WTC11 (cell line): ENCODE data around the gene FGFRL1. TPM values are rescaled to one million over a fixed set of nuclear protein-coding genes. Genes with fewer than 3 reads are reported as not detected.

Experiments
- ATAC-seq: fragments of 200-7000 bp; cut with Tn5 transposase; 2 replicates; pipeline ENCODE4 v1.10.0; 2021; ENCODE audit warnings: mild to moderate bottlenecking, moderate library complexity
- CTCF ChIA-PET: fragments of 300-600 bp; sonication (Branson Sonifier 250); formaldehyde crosslinking; loops from one replicate; lab custom pipeline; 2021; ENCODE audit warnings: antibody characterized with exemption; lab: Charles Lee
- POLR2A ChIA-PET: fragments of 350-600 bp; sonication (Branson Sonifier 250); formaldehyde crosslinking; loops from one replicate; lab custom pipeline; 2021; ENCODE audit warnings: antibody characterized with exemption; lab: Charles Lee
- DNase-seq: peaks from one replicate; pipeline ENCODE4 v3.0.0; 2021; ENCODE audit warnings: low spot score
- H3K27ac Mint-ChIP-seq: 2 replicates; pipeline ENCODE4 v1.8.0; 2021; ENCODE audit warnings: mixed read lengths
- H3K27me3 Mint-ChIP-seq: 2 replicates; pipeline ENCODE4 v1.8.0; 2021; ENCODE audit warnings: low read depth, mild to moderate bottlenecking, moderate library complexity, mixed read lengths
- H3K36me3 Mint-ChIP-seq: 2 replicates; pipeline ENCODE4 v1.8.0; 2021; ENCODE audit warnings: mixed read lengths
- H3K4me1 Mint-ChIP-seq: 2 replicates; pipeline ENCODE4 v1.8.0; 2022; ENCODE audit warnings: mixed read lengths
- H3K4me3 Mint-ChIP-seq: 2 replicates; pipeline ENCODE4 v1.8.0; 2021; ENCODE audit warnings: mild to moderate bottlenecking, moderate library complexity, mixed read lengths
- H3K9me3 Mint-ChIP-seq: 2 replicates; pipeline ENCODE4 v1.8.0; 2021; ENCODE audit warnings: mixed read lengths
- CBFB ChIP-seq: sonication (generic); formaldehyde crosslinking; IDR thresholded peaks from 2 replicates; pipeline ENCODE4 v1.8.1; 2022; ENCODE audit warnings: mild to moderate bottlenecking, low read depth, missing genetic modification reagents
- CREM ChIP-seq: sonication (generic); formaldehyde crosslinking; IDR thresholded peaks from 2 replicates; pipeline ENCODE4 v1.8.1; 2022; ENCODE audit warnings: mild to moderate bottlenecking, missing genetic modification reagents, moderate library complexity
- ERG ChIP-seq: fragments of 250-450 bp; sonication (Bioruptor Pico); IDR thresholded peaks from 2 replicates; pipeline ENCODE4 v1.8.0; 2021; ENCODE audit warnings: mild to moderate bottlenecking
- FOXJ3 ChIP-seq: sonication (generic); formaldehyde crosslinking; IDR thresholded peaks from 2 replicates; pipeline ENCODE4 v1.9.0; 2021; ENCODE audit warnings: missing genetic modification reagents, mild to moderate bottlenecking, borderline replicate concordance
- GABPB1 ChIP-seq: sonication (generic); formaldehyde crosslinking; IDR thresholded peaks from 2 replicates; pipeline ENCODE4 v1.8.1; 2023; ENCODE audit warnings: mild to moderate bottlenecking, missing genetic modification reagents
- MAX ChIP-seq: sonication (generic); formaldehyde crosslinking; IDR thresholded peaks from 2 replicates; pipeline ENCODE4 v1.8.0; 2022; ENCODE audit warnings: mild to moderate bottlenecking, missing genetic modification reagents
- MXD4 ChIP-seq: fragments of 250-450 bp; sonication (Bioruptor Pico); IDR thresholded peaks from 2 replicates; pipeline ENCODE4 v1.8.0; 2021; ENCODE audit warnings: mild to moderate bottlenecking, moderate library complexity, borderline replicate concordance
- NR1H2 ChIP-seq: sonication (generic); formaldehyde crosslinking; IDR thresholded peaks from 2 replicates; pipeline ENCODE4 v1.9.0; 2021; ENCODE audit warnings: mild to moderate bottlenecking, moderate library complexity, missing genetic modification reagents
- RELA ChIP-seq: sonication (generic); formaldehyde crosslinking; IDR thresholded peaks from 2 replicates; pipeline ENCODE4 v1.8.1; 2022; ENCODE audit warnings: missing genetic modification reagents, mild to moderate bottlenecking, borderline replicate concordance
- SMAD3 ChIP-seq: sonication (generic); formaldehyde crosslinking; IDR thresholded peaks from 2 replicates; pipeline ENCODE4 v1.8.0; 2022; ENCODE audit warnings: missing genetic modification reagents, mild to moderate bottlenecking, borderline replicate concordance
- SOX15 ChIP-seq: fragments of 250-450 bp; sonication (Bioruptor Pico); IDR thresholded peaks from 2 replicates; pipeline ENCODE4 v1.9.0; 2021; ENCODE audit warnings: mild to moderate bottlenecking
- TEAD1 ChIP-seq: sonication (generic); formaldehyde crosslinking; IDR thresholded peaks from 2 replicates; pipeline ENCODE4 v1.8.0; 2022; ENCODE audit warnings: mild to moderate bottlenecking, missing genetic modification reagents
- ZNF416 ChIP-seq: fragments of 250-450 bp; sonication (Bioruptor Pico); IDR thresholded peaks from 2 replicates; pipeline ENCODE4 v1.9.0; 2021; ENCODE audit warnings: mild to moderate bottlenecking, inconsistent platforms
- total RNA-seq: library from RNA; stranded (reverse); gene quantifications from 3 replicates; pipeline ENCODE4 v1.2.3, GENCODE V29; 2021
- TF ChIP-seq, protein P1 (sequence below): sonication (generic); formaldehyde crosslinking; IDR thresholded peaks from 2 replicates; pipeline ENCODE4 v1.8.0; 2023; ENCODE audit warnings: missing genetic modification reagents, mild to moderate bottlenecking, borderline replicate concordance
- TF ChIP-seq, protein P2 (sequence below): sonication (generic); formaldehyde crosslinking; IDR thresholded peaks from 2 replicates; pipeline ENCODE4 v1.8.1; 2022; ENCODE audit warnings: low read depth, mild to moderate bottlenecking, moderate library complexity, missing genetic modification reagents, borderline replicate concordance
- TF ChIP-seq, protein P3 (sequence below): fragments of 250-450 bp; sonication (Bioruptor Pico); IDR thresholded peaks from 2 replicates; pipeline ENCODE4 v2.1.2; 2022; ENCODE audit warnings: mild to moderate bottlenecking, moderate library complexity
- TF ChIP-seq, protein P4 (sequence below): sonication (generic); formaldehyde crosslinking; IDR thresholded peaks from 2 replicates; pipeline ENCODE4 v1.8.1; 2023; ENCODE audit warnings: mild to moderate bottlenecking, moderate library complexity, missing genetic modification reagents
- TF ChIP-seq, protein P5 (sequence below): sonication (generic); formaldehyde crosslinking; IDR thresholded peaks from 2 replicates; pipeline ENCODE4 v1.8.1; 2023; ENCODE audit warnings: mild to moderate bottlenecking, missing genetic modification reagents, borderline replicate concordance
- TF ChIP-seq, protein P6 (sequence below): sonication (generic); formaldehyde crosslinking; IDR thresholded peaks from 2 replicates; pipeline ENCODE4 v1.8.1; 2022; ENCODE audit warnings: mild to moderate bottlenecking, moderate library complexity, missing genetic modification reagents

The FGFRL1 gene
- total RNA-seq, 1 experiment from 2014 or later: 25.9 TPM

DNA sequence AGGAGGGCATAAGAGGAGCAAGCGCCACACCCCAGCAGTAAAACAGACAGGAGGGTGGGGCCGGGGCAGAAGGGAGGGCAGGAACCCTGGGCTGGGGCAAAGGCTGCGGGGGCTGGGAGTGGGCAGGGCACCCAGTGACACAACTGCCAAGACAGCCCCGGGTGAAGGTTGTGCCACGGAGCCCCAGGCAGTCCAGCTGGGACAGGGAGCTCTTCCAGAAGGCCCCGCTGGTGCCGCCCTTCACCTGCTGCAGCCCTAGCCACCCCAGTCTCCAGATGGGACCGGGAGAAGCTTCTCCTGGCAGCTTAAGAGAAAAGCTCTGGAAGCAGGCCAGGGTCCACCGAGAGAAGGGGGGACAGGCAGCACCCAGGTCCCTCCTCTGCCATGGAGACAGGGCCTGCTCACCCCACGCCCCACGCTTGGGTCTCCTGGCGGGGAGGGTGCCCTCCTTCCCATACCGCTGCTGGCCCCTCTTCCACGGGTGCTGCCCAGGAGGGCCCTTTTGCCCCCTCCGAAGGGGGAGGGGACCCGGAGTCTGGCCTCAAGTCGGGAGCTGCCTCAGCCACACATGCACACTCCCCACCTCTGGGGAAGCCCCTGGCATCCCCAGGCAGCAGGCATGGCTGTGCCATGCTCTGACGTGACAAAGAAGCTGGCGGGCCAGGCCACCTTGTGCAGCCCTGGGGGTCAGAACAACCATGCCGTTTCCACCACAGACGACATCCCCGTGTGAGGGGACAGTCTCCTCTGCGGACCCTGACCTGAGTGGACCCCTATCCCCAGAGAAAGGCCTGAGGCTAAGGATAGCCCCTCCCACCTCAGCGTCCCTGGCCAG is 39.5 kb upstream of the FGFRL1 start:
- peaks cover 34% of the 10 kb centered on the region for H3K27me3 Mint-ChIP-seq
- H3K4me1 Mint-ChIP-seq: no peaks in the 10 kb centered on the region
- TF ChIP-seq MXD4 (CRISPR knock-in tag) (no peak), CBFB (no peak), RELA (CRISPR knock-in tag) (no peak), ERG (CRISPR knock-in tag) (no peak), SMAD3 (no peak), FOXJ3 (CRISPR knock-in tag) (no peak), NR1H2 (CRISPR knock-in tag) (no peak), TEAD1 (CRISPR knock-in tag) (no peak), ZNF416 (CRISPR knock-in tag) (no peak), GABPB1 (CRISPR knock-in tag) (no peak), CREM (no peak), SOX15 (no peak), MAX (CRISPR knock-in tag) (no peak)
- TF ChIP-seq, protein P1, sequence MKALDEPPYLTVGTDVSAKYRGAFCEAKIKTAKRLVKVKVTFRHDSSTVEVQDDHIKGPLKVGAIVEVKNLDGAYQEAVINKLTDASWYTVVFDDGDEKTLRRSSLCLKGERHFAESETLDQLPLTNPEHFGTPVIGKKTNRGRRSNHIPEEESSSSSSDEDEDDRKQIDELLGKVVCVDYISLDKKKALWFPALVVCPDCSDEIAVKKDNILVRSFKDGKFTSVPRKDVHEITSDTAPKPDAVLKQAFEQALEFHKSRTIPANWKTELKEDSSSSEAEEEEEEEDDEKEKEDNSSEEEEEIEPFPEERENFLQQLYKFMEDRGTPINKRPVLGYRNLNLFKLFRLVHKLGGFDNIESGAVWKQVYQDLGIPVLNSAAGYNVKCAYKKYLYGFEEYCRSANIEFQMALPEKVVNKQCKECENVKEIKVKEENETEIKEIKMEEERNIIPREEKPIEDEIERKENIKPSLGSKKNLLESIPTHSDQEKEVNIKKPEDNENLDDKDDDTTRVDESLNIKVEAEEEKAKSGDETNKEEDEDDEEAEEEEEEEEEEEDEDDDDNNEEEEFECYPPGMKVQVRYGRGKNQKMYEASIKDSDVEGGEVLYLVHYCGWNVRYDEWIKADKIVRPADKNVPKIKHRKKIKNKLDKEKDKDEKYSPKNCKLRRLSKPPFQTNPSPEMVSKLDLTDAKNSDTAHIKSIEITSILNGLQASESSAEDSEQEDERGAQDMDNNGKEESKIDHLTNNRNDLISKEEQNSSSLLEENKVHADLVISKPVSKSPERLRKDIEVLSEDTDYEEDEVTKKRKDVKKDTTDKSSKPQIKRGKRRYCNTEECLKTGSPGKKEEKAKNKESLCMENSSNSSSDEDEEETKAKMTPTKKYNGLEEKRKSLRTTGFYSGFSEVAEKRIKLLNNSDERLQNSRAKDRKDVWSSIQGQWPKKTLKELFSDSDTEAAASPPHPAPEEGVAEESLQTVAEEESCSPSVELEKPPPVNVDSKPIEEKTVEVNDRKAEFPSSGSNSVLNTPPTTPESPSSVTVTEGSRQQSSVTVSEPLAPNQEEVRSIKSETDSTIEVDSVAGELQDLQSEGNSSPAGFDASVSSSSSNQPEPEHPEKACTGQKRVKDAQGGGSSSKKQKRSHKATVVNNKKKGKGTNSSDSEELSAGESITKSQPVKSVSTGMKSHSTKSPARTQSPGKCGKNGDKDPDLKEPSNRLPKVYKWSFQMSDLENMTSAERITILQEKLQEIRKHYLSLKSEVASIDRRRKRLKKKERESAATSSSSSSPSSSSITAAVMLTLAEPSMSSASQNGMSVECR (CRISPR knock-in tag): no peak
- TF ChIP-seq, protein P2, sequence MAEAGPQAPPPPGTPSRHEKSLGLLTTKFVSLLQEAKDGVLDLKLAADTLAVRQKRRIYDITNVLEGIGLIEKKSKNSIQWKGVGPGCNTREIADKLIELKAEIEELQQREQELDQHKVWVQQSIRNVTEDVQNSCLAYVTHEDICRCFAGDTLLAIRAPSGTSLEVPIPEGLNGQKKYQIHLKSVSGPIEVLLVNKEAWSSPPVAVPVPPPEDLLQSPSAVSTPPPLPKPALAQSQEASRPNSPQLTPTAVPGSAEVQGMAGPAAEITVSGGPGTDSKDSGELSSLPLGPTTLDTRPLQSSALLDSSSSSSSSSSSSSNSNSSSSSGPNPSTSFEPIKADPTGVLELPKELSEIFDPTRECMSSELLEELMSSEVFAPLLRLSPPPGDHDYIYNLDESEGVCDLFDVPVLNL (CRISPR knock-in tag): no peak
- TF ChIP-seq, protein P3, sequence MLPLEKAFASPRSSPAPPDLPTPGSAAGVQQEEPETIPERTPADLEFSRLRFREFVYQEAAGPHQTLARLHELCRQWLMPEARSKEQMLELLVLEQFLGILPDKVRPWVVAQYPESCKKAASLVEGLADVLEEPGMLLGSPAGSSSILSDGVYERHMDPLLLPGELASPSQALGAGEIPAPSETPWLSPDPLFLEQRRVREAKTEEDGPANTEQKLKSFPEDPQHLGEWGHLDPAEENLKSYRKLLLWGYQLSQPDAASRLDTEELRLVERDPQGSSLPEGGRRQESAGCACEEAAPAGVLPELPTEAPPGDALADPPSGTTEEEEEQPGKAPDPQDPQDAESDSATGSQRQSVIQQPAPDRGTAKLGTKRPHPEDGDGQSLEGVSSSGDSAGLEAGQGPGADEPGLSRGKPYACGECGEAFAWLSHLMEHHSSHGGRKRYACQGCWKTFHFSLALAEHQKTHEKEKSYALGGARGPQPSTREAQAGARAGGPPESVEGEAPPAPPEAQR (CRISPR knock-in tag): no peak
- TF ChIP-seq, protein P4, sequence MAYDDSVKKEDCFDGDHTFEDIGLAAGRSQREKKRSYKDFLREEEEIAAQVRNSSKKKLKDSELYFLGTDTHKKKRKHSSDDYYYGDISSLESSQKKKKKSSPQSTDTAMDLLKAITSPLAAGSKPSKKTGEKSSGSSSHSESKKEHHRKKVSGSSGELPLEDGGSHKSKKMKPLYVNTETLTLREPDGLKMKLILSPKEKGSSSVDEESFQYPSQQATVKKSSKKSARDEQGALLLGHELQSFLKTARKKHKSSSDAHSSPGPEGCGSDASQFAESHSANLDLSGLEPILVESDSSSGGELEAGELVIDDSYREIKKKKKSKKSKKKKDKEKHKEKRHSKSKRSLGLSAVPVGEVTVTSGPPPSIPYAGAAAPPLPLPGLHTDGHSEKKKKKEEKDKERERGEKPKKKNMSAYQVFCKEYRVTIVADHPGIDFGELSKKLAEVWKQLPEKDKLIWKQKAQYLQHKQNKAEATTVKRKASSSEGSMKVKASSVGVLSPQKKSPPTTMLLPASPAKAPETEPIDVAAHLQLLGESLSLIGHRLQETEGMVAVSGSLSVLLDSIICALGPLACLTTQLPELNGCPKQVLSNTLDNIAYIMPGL (CRISPR knock-in tag): no peak
- TF ChIP-seq, protein P5, sequence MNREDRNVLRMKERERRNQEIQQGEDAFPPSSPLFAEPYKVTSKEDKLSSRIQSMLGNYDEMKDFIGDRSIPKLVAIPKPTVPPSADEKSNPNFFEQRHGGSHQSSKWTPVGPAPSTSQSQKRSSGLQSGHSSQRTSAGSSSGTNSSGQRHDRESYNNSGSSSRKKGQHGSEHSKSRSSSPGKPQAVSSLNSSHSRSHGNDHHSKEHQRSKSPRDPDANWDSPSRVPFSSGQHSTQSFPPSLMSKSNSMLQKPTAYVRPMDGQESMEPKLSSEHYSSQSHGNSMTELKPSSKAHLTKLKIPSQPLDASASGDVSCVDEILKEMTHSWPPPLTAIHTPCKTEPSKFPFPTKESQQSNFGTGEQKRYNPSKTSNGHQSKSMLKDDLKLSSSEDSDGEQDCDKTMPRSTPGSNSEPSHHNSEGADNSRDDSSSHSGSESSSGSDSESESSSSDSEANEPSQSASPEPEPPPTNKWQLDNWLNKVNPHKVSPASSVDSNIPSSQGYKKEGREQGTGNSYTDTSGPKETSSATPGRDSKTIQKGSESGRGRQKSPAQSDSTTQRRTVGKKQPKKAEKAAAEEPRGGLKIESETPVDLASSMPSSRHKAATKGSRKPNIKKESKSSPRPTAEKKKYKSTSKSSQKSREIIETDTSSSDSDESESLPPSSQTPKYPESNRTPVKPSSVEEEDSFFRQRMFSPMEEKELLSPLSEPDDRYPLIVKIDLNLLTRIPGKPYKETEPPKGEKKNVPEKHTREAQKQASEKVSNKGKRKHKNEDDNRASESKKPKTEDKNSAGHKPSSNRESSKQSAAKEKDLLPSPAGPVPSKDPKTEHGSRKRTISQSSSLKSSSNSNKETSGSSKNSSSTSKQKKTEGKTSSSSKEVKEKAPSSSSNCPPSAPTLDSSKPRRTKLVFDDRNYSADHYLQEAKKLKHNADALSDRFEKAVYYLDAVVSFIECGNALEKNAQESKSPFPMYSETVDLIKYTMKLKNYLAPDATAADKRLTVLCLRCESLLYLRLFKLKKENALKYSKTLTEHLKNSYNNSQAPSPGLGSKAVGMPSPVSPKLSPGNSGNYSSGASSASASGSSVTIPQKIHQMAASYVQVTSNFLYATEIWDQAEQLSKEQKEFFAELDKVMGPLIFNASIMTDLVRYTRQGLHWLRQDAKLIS (CRISPR knock-in tag): no peak
- TF ChIP-seq, protein P6, sequence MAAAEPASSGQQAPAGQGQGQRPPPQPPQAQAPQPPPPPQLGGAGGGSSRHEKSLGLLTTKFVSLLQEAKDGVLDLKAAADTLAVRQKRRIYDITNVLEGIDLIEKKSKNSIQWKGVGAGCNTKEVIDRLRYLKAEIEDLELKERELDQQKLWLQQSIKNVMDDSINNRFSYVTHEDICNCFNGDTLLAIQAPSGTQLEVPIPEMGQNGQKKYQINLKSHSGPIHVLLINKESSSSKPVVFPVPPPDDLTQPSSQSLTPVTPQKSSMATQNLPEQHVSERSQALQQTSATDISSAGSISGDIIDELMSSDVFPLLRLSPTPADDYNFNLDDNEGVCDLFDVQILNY (CRISPR knock-in tag): no peak
- H3K4me3 Mint-ChIP-seq: no peak overlapping the region; the same call in 1 of the 2 replicates
- ATAC-seq: no peak
- 0 out of 2 replicates have a peak, but pooled peaks cover 2% of the 10 kb centered on the region for H3K36me3 Mint-ChIP-seq
- H3K27ac Mint-ChIP-seq: no peak overlapping the region
- ChIA-PET CTCF (interaction anchor here (1.9 kb wide), 1 partner anchor 45 kb away, joined by 7 read pairs; no protein-coding TSS in a partner anchor), POLR2A (no interaction called here)
- peaks cover 3% of the 10 kb centered on the region; the same call in 1 of the 2 replicates for H3K9me3 Mint-ChIP-seq
- no peak for DNase-seq
